Panc1 (cell line): ENCODE results near the gene WSCD1. TPM values are rescaled to one million over a fixed set of nuclear protein-coding genes. Genes with fewer than 3 reads are reported as not detected.

Source experiments
- ATAC-seq: fragments of 200-7000 bp; cut with Tn5 transposase; 2 replicates; pipeline ENCODE4 v1.9.1; 2020; ENCODE audit warnings: mild to moderate bottlenecking, moderate library complexity
- BruUV-seq: library from RNA; stranded (reverse); fragments of 400-500 nt; replicated peaks from 2 replicates; lab custom pipeline; 2021; lab: Mats Ljungman, UMichigan
- CTCF ChIA-PET: fragments of 300-600 bp; sonication (Branson Sonifier 250); formaldehyde crosslinking; loops from one replicate; lab custom pipeline; 2022; ENCODE audit warnings: antibody characterized with exemption; lab: Charles Lee
- POLR2A ChIA-PET: fragments of 300-600 bp; sonication (Branson Sonifier 250); formaldehyde crosslinking; loops from one replicate; lab custom pipeline; 2022; ENCODE audit warnings: antibody characterized with exemption; lab: Charles Lee
- DNase-seq: peaks from one replicate; pipeline ENCODE4 v3.0.0-alpha.2; 2010; ENCODE audit warnings: low read depth, low spot score
- H3K27ac ChIP-seq: 2 replicates; pipeline ENCODE4 v1.5.1; 2011; ENCODE audit warnings: mild to moderate bottlenecking, low read length, inconsistent platforms
- H3K27me3 ChIP-seq: fragments of 200-500 bp; sonication (Bioruptor generic); 2 replicates; pipeline ENCODE4 v1.6.0; 2014; ENCODE audit warnings: low read length, inconsistent platforms; ENCODE audit not compliant: control insufficient read depth, insufficient read depth
- H3K36me3 ChIP-seq: fragments of 200-500 bp; sonication (Bioruptor generic); 2 replicates; pipeline ENCODE4 v1.5.1; 2014; ENCODE audit warnings: inconsistent platforms, mild to moderate bottlenecking, low read length, moderate library complexity; ENCODE audit not compliant: control insufficient read depth, insufficient read depth
- H3K4me1 ChIP-seq: 2 replicates; pipeline ENCODE4 v1.5.1; 2011; ENCODE audit warnings: inconsistent platforms, mild to moderate bottlenecking, low read length, moderate library complexity; ENCODE audit not compliant: control insufficient read depth, insufficient read depth
- H3K4me3 ChIP-seq, 2 experiments: 2 replicates each; pipeline ENCODE4 v1.5.1; 2011 to 2012; ENCODE audit warnings: low read depth in 2 of 2, low read length in 2 of 2, mild to moderate bottlenecking in 2 of 2, inconsistent platforms in 1 of 2, moderate library complexity in 1 of 2
- H3K9me3 ChIP-seq: fragments of 200-500 bp; sonication (Bioruptor generic); 2 replicates; pipeline ENCODE4 v1.5.1; 2014; ENCODE audit warnings: low read depth, mild to moderate bottlenecking, inconsistent platforms, low read length, moderate library complexity; ENCODE audit not compliant: control insufficient read depth, insufficient read depth
- POLR2AphosphoS5 ChIP-seq: IDR thresholded peaks from 2 replicates; pipeline ENCODE4 v1.6.1; 2012; ENCODE audit warnings: mild to moderate bottlenecking, low read depth, low read length, moderate library complexity
- REST ChIP-seq, 2 experiments: IDR thresholded peaks; 2 replicates each; pipeline ENCODE4 v1.6.1; 2011 to 2012; ENCODE audit warnings: low read depth in 2 of 2, control low read depth in 1 of 2, low read length in 1 of 2, mild to moderate bottlenecking in 1 of 2, moderate library complexity in 1 of 2; ENCODE audit not compliant: insufficient read depth in 1 of 2
- SIN3A ChIP-seq: IDR thresholded peaks from 2 replicates; pipeline ENCODE4 v1.6.1; 2012; ENCODE audit warnings: low read depth, mild to moderate bottlenecking, low read length, moderate library complexity, borderline replicate concordance; ENCODE audit not compliant: insufficient read depth
- TCF7L2 ChIP-seq: IDR thresholded peaks from 2 replicates; pipeline ENCODE4 v1.6.1; 2011; ENCODE audit warnings: mild to moderate bottlenecking, low read depth, low read length, inconsistent platforms
- in situ Hi-C: cut with HindIII; loops from 2 replicates; pipeline ENCODE4 v1.10.0; 2016; ENCODE audit warnings: low sequenced_read_pairs, low pct_unique_long_range_greater_than_20kb
- intact Hi-C: fragments of 100-400 bp; cut with micrococcal nuclease; formaldehyde crosslinking; loops from one replicate; pipeline ENCODE4 v1.10.0; 2022; ENCODE audit not compliant: unreplicated experiment
- total RNA-seq: library from RNA; stranded (reverse); gene quantifications from one replicate; pipeline ENCODE4 v1.2.1, GENCODE V29; 2021; ENCODE audit not compliant: unreplicated experiment
- TF ChIP-seq, protein P1 (sequence below): fragments of 450-650 bp; IDR thresholded peaks from 2 replicates; pipeline ENCODE4 v1.5.1; 2017; ENCODE audit warnings: mild to moderate bottlenecking

Gene WSCD1
- total RNA-seq, 1 experiment from 2014 or later = 0.74 TPM

DNA sequence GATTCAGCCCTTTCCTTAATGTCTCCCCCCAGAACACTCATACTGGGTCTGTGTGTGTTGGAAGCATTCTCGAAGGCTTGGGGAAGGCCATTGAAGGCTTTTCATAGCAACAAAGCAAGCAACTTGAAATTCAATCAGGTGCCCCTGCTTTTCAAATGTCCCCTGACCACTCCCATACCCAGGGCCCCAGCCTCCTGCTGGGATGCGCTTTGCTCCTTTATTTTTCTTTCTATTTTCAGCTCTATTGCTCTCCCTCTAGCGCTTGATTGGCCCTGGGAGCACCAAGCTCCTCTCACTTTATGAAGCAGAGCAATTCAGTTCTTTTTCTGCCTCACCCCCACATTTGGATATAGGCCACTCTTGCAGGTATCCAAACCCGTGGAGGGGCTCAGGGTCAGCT lies 92.0 kb downstream of the WSCD1 start:
- Histone ChIP-seq H3K36me3 (no peaks in the 10 kb centered on the region), H3K4me1 (no peaks in the 10 kb centered on the region), H3K4me3 (no peak overlapping the region), H3K27ac (no peak overlapping the region), H3K27me3 (no peaks in the 10 kb centered on the region; the same call in 1 of the 2 replicates), H3K9me3 (no peaks in the 10 kb centered on the region)
- CTCF ChIA-PET = no interaction called here
- in situ Hi-C loops = no loop called here
- TF ChIP-seq TCF7L2 = no peak
- TF ChIP-seq, protein P1, sequence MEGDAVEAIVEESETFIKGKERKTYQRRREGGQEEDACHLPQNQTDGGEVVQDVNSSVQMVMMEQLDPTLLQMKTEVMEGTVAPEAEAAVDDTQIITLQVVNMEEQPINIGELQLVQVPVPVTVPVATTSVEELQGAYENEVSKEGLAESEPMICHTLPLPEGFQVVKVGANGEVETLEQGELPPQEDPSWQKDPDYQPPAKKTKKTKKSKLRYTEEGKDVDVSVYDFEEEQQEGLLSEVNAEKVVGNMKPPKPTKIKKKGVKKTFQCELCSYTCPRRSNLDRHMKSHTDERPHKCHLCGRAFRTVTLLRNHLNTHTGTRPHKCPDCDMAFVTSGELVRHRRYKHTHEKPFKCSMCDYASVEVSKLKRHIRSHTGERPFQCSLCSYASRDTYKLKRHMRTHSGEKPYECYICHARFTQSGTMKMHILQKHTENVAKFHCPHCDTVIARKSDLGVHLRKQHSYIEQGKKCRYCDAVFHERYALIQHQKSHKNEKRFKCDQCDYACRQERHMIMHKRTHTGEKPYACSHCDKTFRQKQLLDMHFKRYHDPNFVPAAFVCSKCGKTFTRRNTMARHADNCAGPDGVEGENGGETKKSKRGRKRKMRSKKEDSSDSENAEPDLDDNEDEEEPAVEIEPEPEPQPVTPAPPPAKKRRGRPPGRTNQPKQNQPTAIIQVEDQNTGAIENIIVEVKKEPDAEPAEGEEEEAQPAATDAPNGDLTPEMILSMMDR = no peak
- no peak for TF ChIP-seq POLR2AphosphoS5
- no peak for TF ChIP-seq REST (IDR thresholded peaks at IDR 0.05; ENCODE audit: insufficient read depth in 1 of 2, low read depth in 2 of 2, low read length in 1 of 2)
- TF ChIP-seq SIN3A = no peak
- POLR2A ChIA-PET = no interaction called here
- intact Hi-C loops = no loop called here
- ATAC-seq (no peak), DNase-seq (no peak)
- BruUV-seq = no TSS peak

GRCh38 chr17:6162892-6163291 lies 92.7 kb downstream of the WSCD1 start:
- no peaks in the 10 kb centered on the region; the same call in 1 of the 2 replicates for H3K27me3 ChIP-seq
- no peaks in the 10 kb centered on the region for H3K9me3 ChIP-seq
- no peak overlapping the region for H3K27ac ChIP-seq
- ChIA-PET POLR2A (no interaction called here), CTCF (no interaction called here)
- no TSS peak for BruUV-seq
- in situ Hi-C loops = no loop called here
- no peaks in the 10 kb centered on the region for H3K36me3 ChIP-seq
- DNase-seq (no peak), ATAC-seq (no peak)
- H3K4me1 ChIP-seq = no peaks in the 10 kb centered on the region
- no peak for TF ChIP-seq SIN3A
- TF ChIP-seq TCF7L2 = no peak
- TF ChIP-seq, protein P1 = no peak
- no peak for TF ChIP-seq POLR2AphosphoS5
- H3K4me3 ChIP-seq = no peak overlapping the region
- intact Hi-C loops = no loop called here
